Left ventricle myocardium inferior (tissue), 1 donor: ENCODE measurements around the gene OR2H2. TPM values are rescaled to one million over a fixed set of nuclear protein-coding genes. Genes with fewer than 3 reads are reported as not detected.

Experiments
- DNase-seq: peaks from one replicate; pipeline ENCODE4 v3.0.0-alpha.2; 2020
- H3K27ac ChIP-seq: fragments of 200-600 bp; replicated peaks from 2 replicates; pipeline ENCODE4 v1.8.0; 2021
- H3K27me3 ChIP-seq: fragments of 200-600 bp; 2 replicates; pipeline ENCODE4 v1.8.0; 2021; ENCODE audit warnings: low read depth
- H3K36me3 ChIP-seq: fragments of 200-600 bp; 2 replicates; pipeline ENCODE4 v1.8.0; 2021
- H3K4me1 ChIP-seq: fragments of 200-600 bp; 2 replicates; pipeline ENCODE4 v1.8.0; 2021
- H3K4me3 ChIP-seq: fragments of 200-600 bp; 2 replicates; pipeline ENCODE4 v1.8.0; 2021; ENCODE audit warnings: mild to moderate bottlenecking, moderate library complexity
- H3K9me3 ChIP-seq: fragments of 200-600 bp; replicated peaks from 2 replicates; pipeline ENCODE4 v1.8.0; 2021
- CTCF ChIP-seq: fragments of 200-600 bp; IDR thresholded peaks from 2 replicates; pipeline ENCODE4 v1.8.0; 2021; ENCODE audit warnings: antibody characterized with exemption, mild to moderate bottlenecking, borderline replicate concordance
- intact Hi-C: fragments of 100-400 bp; cut with micrococcal nuclease; formaldehyde crosslinking; loops from one replicate; pipeline ENCODE4 v1.11.0; 2022
- total RNA-seq: library from RNA; stranded (reverse); fragmentation: NEBNext Ultra II Directional; extraction: Animal tissue kit (Norgen Biotek cat#: 25700); gene quantifications from one replicate; pipeline ENCODE4 v1.2.1, GENCODE V29; 2021
- donor health status: DM: no; HTN: yes; CAD: no; lungs with severe emphysema.

The OR2H2 gene
- total RNA-seq, 1 donor from 2014 or later = not detected

- no peak for DNase-seq
- Histone ChIP-seq H3K4me3 (no peak overlapping the region), H3K27me3 (peaks cover 5% of the 10 kb centered on the region), H3K4me1 (peaks cover 25% of the 10 kb centered on the region), H3K9me3 (no peaks in the 10 kb centered on the region), H3K27ac (no peak overlapping the region), H3K36me3 (peaks cover 34% of the 10 kb centered on the region)
- intact Hi-C loops = no loop called here
- no peak for TF ChIP-seq CTCF
Observed at GRCh38 chr6:29625337-29625930, 40.5 kb downstream of the OR2H2 start.

GRCh38 chr6:29626948-29627754 is 42.2 kb downstream of the OR2H2 start:
- TF ChIP-seq CTCF = no peak
- Histone ChIP-seq H3K27ac (peak overlapping the region; percentile 76), H3K36me3 (peaks cover 16% of the 10 kb centered on the region), H3K9me3 (no peaks in the 10 kb centered on the region), H3K27me3 (peaks cover 7% of the 10 kb centered on the region), H3K4me1 (peaks cover 41% of the 10 kb centered on the region), H3K4me3 (peak overlapping the region; percentile 71)
- no peak for DNase-seq
- intact Hi-C loops = no loop called here

GRCh38 chr6:29627755-29628418 is 43.0 kb downstream of the OR2H2 start:
- Histone ChIP-seq H3K36me3 (peaks cover 11% of the 10 kb centered on the region), H3K9me3 (no peaks in the 10 kb centered on the region), H3K27ac (peak overlapping the region; percentile 76), H3K4me1 (peaks cover 48% of the 10 kb centered on the region), H3K27me3 (peaks cover 7% of the 10 kb centered on the region), H3K4me3 (peak overlapping the region; percentile 71)
- intact Hi-C loops = no loop called here
- DNase-seq = peak; percentile 79
- no peak for TF ChIP-seq CTCF

- peaks cover 3% of the 10 kb centered on the region for H3K36me3 ChIP-seq
- peak overlapping the region; percentile 76 for H3K27ac ChIP-seq
- peaks cover 7% of the 10 kb centered on the region for H3K27me3 ChIP-seq
- TF ChIP-seq CTCF = peak; percentile 76
- H3K9me3 ChIP-seq = no peaks in the 10 kb centered on the region
- peaks cover 56% of the 10 kb centered on the region for H3K4me1 ChIP-seq
- peak; percentile 77 for DNase-seq
- H3K4me3 ChIP-seq = peak overlapping the region; percentile 71
- intact Hi-C loops = no loop called here
Observed at GRCh38 chr6:29628419-29629281, 43.7 kb downstream of the OR2H2 start.

GRCh38 chr6:29629571-29629970 is 44.6 kb downstream of the OR2H2 start:
- H3K9me3 ChIP-seq = no peaks in the 10 kb centered on the region
- peaks cover 56% of the 10 kb centered on the region for H3K4me1 ChIP-seq
- peak overlapping the region; percentile 71 for H3K4me3 ChIP-seq
- peaks cover 7% of the 10 kb centered on the region for H3K27me3 ChIP-seq
- DNase-seq = no peak
- TF ChIP-seq CTCF = no peak
- no peak overlapping the region for H3K27ac ChIP-seq
- no peaks in the 10 kb centered on the region for H3K36me3 ChIP-seq
- intact Hi-C loops = no loop called here
